Measurements from ENCODE around the gene CHP1.

GRCh38 chr15:41278319-41278718, 47.3 kb downstream of the CHP1 start:
- TF ChIP-seq CTCF (conservative IDR thresholded peaks at IDR 0.05 in 1 of 2, IDR thresholded peaks at IDR 0.05 in 1 of 2; ENCODE audit: extremely low read depth in 1 of 2, insufficient read depth in 1 of 2, low read depth in 1 of 2, low read length in 2 of 2) (no peak), EZH2 (IDR thresholded peaks at IDR 0.05; ENCODE audit: borderline replicate concordance, low read length) (no peak)
